ENCODE results near the gene TMEM260. TPM values are rescaled to one million over a fixed set of nuclear protein-coding genes. Genes with fewer than 3 reads are reported as not detected.
"Not testable (repeated sequence)": the region's sequence is repeated elsewhere in the genome, so short reads cannot be mapped to it uniquely, and the experiment has no call there.

TMEM260 gene
- polyA plus RNA-seq, 1 donor from 2014 or later: 16.9 TPM

GRCh38 chr14:56581041-56581727, 1.6 kb downstream of the TMEM260 start:
- Mint-ChIP-seq H3K27me3 (peaks cover 2% of the 10 kb centered on the region), H3K27ac (peak overlapping the region in 2 of 3 donors; percentile 5 to 98), H3K4me1 (peaks cover 23 to 32% (median 29%) of the 10 kb centered on the region in 3 donors)

GRCh38 chr14:56585461-56586084, 6.0 kb downstream of the TMEM260 start:
- peaks cover 18 to 27% (median 25%) of the 10 kb centered on the region in 3 donors for H3K4me1 Mint-ChIP-seq
- no peak overlapping the region for H3K27ac Mint-ChIP-seq
- no peaks in the 10 kb centered on the region for H3K36me3 Mint-ChIP-seq
- no peak overlapping the region for H3K4me3 Mint-ChIP-seq
- H3K9me3 Mint-ChIP-seq: no peaks in the 10 kb centered on the region
- H3K27me3 Mint-ChIP-seq: peaks cover 1% of the 10 kb centered on the region

More at GRCh38 chr14:56581041-56581727, 1.6 kb downstream of the TMEM260 start:
- Mint-ChIP-seq H3K4me3 (peak overlapping the region in 3 of 4 donors; percentile 91 to 97 (median 96)), H3K9me3 (no peaks in the 10 kb centered on the region), H3K36me3 (no peaks in the 10 kb centered on the region)

DNA sequence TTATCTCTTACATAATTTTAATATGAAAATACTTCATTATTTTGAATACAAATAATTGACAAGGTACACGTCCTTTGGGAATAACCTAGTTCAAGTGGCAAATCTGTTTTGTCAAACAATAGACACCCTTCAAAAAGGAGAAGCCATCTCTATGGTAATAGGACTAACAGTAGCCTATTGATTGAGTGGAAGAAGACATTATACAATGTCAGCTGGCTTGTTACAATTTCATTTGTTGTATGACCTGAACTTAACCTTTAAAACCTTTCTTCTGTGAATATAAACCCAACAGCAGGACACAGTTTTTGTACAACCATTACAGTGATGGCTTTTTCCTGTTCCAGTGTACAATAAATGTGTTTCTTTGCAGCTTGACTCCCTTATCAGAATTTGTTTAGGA, 8.1 kb downstream of the TMEM260 start:
- Mint-ChIP-seq H3K4me3 (no peak overlapping the region), H3K9me3 (no peaks in the 10 kb centered on the region), H3K4me1 (peaks cover 7 to 12% (median 11%) of the 10 kb centered on the region in 3 donors), H3K27ac (no peak overlapping the region), H3K27me3 (no peaks in the 10 kb centered on the region), H3K36me3 (no peaks in the 10 kb centered on the region)

DNA sequence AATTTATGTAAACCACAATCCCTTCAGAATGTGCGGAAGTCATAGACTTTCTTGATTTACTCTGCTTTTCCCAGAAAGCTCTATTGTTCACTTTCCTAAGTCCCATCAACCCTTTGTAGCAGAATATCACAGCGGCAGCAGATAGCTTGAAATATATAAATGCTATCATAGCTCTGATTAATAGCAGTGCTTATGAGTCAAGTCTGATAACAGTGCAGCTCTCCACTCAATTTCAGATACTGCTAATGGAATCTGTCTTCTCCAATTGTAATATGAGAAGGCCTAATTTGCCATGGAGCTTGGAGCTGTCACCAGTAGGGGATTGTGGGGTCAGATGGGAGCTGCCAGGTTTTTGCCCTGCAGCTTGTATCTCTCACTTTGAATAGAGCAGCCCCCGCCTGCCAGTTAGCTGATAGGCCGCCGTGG, 10.9 kb downstream of the TMEM260 start:
- H3K27me3 Mint-ChIP-seq: no peaks in the 10 kb centered on the region
- no peaks in the 10 kb centered on the region for H3K36me3 Mint-ChIP-seq
- H3K27ac Mint-ChIP-seq: no peak overlapping the region

DNA sequence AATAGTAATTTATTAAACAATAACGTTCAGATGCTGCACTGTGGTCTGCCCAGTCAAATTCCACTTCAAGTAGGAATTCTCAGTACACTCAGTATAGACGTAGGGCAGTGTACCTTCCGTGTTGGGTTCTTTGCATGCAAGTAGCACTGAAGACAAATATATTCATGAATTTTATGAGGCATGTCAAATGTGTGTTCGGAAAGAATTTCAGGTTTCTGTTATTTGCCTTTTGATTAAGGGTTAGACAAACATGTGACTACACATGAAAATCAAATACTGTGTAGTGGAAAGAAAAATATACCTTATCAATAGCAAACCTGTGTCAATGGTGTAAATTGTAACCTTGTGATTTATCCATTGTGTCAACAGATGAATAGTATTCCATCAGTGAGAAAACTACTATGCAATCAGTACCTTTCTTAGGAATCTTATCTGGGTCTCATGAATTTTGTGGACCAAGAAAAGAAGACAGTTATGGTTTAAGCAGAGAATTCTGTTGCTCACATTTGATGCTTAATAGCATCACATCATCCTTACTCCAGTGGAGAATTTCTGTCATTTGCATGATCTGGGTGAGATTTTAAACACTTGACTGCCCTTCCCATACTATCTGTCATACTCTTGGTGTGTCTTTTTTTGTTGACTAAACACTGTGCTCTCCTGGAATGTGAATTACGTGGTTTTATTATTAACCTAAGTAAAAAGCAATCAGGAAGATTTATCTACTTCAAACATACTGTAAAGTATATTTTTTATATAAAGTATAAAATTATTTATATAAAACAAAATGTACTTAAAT, 13.3 kb downstream of the TMEM260 start:
- Mint-ChIP-seq H3K36me3 (peaks cover 3% of the 10 kb centered on the region), H3K27me3 (no peaks in the 10 kb centered on the region), H3K9me3 (peaks cover 0 to 3% (median 0%) of the 10 kb centered on the region in 3 donors), H3K4me1 (peaks cover 0 to 2% (median 0%) of the 10 kb centered on the region in 3 donors), H3K27ac (peak overlapping the region in 1 of 3 donors; percentile 19), H3K4me3 (no peak overlapping the region)

More for the DNA sequence above, 10.9 kb downstream of the TMEM260 start:
- no peaks in the 10 kb centered on the region for H3K9me3 Mint-ChIP-seq
- peaks cover 0 to 2% (median 2%) of the 10 kb centered on the region in 3 donors for H3K4me1 Mint-ChIP-seq
- no peak overlapping the region for H3K4me3 Mint-ChIP-seq

GRCh38 chr14:56594428-56594827, 14.8 kb downstream of the TMEM260 start:
- H3K36me3 Mint-ChIP-seq: peaks cover 10% of the 10 kb centered on the region

DNA sequence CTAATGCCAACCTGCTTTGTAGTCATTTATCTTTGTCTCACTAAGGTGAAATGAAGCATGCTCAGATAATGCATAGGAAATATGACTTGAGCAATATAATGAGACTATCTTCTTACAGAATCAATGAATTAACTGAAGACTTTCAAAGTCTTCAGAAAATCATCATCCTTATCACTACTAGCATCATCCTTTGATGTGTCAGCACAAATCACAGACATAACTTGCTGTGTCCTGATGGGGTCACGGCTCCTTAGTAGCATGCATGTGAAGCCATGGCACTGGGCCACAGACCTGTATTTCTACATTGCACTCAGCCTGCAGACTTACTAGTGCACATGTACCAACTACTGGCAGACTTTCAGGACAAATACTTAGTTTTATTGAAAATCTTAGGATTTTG, 18.9 kb downstream of the TMEM260 start:
- no peak overlapping the region for H3K27ac Mint-ChIP-seq
- H3K4me3 Mint-ChIP-seq: no peak overlapping the region
- no peaks in the 10 kb centered on the region for H3K4me1 Mint-ChIP-seq
- no peaks in the 10 kb centered on the region for H3K27me3 Mint-ChIP-seq
- H3K9me3 Mint-ChIP-seq: peaks cover 0 to 3% (median 0%) of the 10 kb centered on the region in 3 donors
- peaks cover 12% of the 10 kb centered on the region for H3K36me3 Mint-ChIP-seq

More at GRCh38 chr14:56594428-56594827, 14.8 kb downstream of the TMEM260 start:
- Mint-ChIP-seq H3K4me1 (peaks cover 0 to 2% (median 0%) of the 10 kb centered on the region in 3 donors), H3K9me3 (peaks cover 0 to 3% (median 0%) of the 10 kb centered on the region in 3 donors), H3K27ac (no peak overlapping the region), H3K27me3 (no peaks in the 10 kb centered on the region), H3K4me3 (no peak overlapping the region)

DNA sequence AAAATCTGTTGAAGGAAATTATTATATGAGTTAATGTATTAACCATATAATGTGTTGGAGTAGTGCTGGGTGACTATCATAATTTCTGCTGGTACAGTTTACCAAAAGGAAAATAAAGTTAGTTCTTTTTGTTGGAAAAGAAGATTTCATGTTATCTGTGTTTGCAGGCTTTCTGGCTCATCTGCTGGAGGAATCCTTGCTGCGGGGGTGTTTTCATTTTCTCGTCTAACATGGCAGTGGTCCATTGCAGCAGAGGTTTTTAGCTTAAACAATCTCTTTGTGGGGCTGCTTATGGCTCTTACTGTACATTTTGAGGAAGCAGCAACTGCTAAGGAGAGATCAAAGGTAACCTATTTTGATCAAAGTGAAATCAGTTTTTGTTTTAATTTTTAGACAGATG, 24.1 kb downstream of the TMEM260 start:
- no peak overlapping the region for H3K4me3 Mint-ChIP-seq

GRCh38 chr14:56608689-56609088, 29.1 kb downstream of the TMEM260 start:
- Mint-ChIP-seq H3K4me3 (no peak overlapping the region), H3K27me3 (no peaks in the 10 kb centered on the region), H3K9me3 (peaks cover 0 to 6% (median 5%) of the 10 kb centered on the region in 3 donors), H3K36me3 (peaks cover 10% of the 10 kb centered on the region), H3K4me1 (no peaks in the 10 kb centered on the region), H3K27ac (no peak overlapping the region)

More for the DNA sequence above, 24.1 kb downstream of the TMEM260 start:
- H3K4me1 Mint-ChIP-seq: no peaks in the 10 kb centered on the region
- peak overlapping the region in 1 of 3 donors; percentile 19 for H3K27ac Mint-ChIP-seq
- H3K36me3 Mint-ChIP-seq: peaks cover 5% of the 10 kb centered on the region
- H3K27me3 Mint-ChIP-seq: no peaks in the 10 kb centered on the region
- no peaks in the 10 kb centered on the region for H3K9me3 Mint-ChIP-seq

DNA sequence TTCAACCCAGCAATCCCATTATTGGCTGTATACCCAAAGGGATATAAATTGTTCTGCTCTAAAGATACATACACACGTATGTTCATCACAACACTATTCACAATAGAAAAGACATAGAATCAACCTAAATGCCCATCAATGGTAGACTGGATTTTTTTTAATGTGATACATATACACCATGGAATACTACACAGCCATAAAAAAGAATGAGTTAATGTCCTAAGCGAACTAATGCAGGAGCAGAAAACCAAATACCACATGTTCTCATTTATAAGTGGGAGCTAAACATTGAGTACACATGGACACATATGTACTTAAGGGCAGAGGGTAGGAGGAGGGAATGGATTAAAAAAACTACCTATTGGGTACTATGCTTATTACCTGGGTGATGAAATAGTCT, 32.1 kb downstream of the TMEM260 start:
- H3K4me1 Mint-ChIP-seq, H3K4me3 Mint-ChIP-seq, H3K27me3 Mint-ChIP-seq, H3K27ac Mint-ChIP-seq, H3K9me3 Mint-ChIP-seq: not testable (repeated sequence)
- peaks cover 17% of the 10 kb centered on the region for H3K36me3 Mint-ChIP-seq

DNA sequence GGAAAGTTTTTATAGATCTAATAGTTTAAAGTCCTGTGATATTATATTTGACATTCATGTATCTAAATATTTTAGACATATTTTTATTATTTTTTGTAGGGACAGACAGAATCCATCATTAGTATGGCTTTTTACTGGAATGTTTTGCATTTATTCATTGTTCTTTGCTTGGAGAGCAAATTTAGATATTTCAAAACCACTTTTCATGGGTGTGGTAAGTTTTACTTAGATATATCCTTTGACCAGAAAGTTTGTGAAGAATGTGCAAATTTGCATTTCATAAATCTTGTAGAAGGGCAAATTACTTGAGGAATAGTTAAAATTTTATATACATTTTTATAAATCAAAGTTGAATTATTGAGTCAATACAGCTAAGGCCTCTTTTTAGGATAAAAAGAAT, 37.5 kb downstream of the TMEM260 start:
- no peaks in the 10 kb centered on the region for H3K9me3 Mint-ChIP-seq
- no peaks in the 10 kb centered on the region for H3K27me3 Mint-ChIP-seq
- H3K4me3 Mint-ChIP-seq: no peak overlapping the region
- H3K4me1 Mint-ChIP-seq: no peaks in the 10 kb centered on the region
- H3K36me3 Mint-ChIP-seq: peaks cover 15% of the 10 kb centered on the region
- no peak overlapping the region for H3K27ac Mint-ChIP-seq

DNA sequence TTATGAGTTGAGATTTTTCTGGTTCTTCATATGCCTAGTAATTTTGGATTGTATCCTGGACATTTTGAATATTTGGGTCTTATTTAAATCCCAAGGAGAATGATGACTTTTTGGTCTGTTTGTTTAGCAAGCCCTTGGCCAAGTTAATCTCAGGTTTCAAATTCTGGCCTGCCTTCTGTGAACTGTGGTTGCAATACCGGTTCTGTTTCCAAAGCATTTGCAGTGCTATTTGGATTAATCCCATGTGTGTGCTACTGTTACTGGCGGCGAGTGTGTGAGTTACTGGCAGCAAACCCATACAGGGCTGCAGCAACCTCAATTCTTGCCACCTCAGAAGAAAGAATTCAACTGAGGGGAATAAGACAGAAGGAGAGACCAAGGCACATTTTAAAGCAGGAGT, 51.1 kb downstream of the TMEM260 start:
- no peaks in the 10 kb centered on the region for H3K4me1 Mint-ChIP-seq
- peaks cover 33% of the 10 kb centered on the region for H3K36me3 Mint-ChIP-seq
- no peak overlapping the region for H3K4me3 Mint-ChIP-seq
- no peaks in the 10 kb centered on the region for H3K27me3 Mint-ChIP-seq
- peaks cover 3 to 19% (median 3%) of the 10 kb centered on the region in 3 donors for H3K9me3 Mint-ChIP-seq
- peak overlapping the region in 1 of 3 donors; percentile 75 for H3K27ac Mint-ChIP-seq

- H3K27me3 Mint-ChIP-seq: no peaks in the 10 kb centered on the region
- H3K27ac Mint-ChIP-seq: no peak overlapping the region
- H3K4me1 Mint-ChIP-seq: no peaks in the 10 kb centered on the region
- no peak overlapping the region for H3K4me3 Mint-ChIP-seq
- peaks cover 3 to 19% (median 3%) of the 10 kb centered on the region in 3 donors for H3K9me3 Mint-ChIP-seq
- peaks cover 37% of the 10 kb centered on the region for H3K36me3 Mint-ChIP-seq
Observed at GRCh38 chr14:56632195-56632594, 52.6 kb downstream of the TMEM260 start.

GRCh38 chr14:56633544-56633943, 53.9 kb downstream of the TMEM260 start:
- H3K4me1 Mint-ChIP-seq: no peaks in the 10 kb centered on the region
- H3K27ac Mint-ChIP-seq: no peak overlapping the region
- H3K27me3 Mint-ChIP-seq: no peaks in the 10 kb centered on the region
- H3K4me3 Mint-ChIP-seq: no peak overlapping the region
- H3K9me3 Mint-ChIP-seq: peaks cover 0 to 11% (median 3%) of the 10 kb centered on the region in 3 donors
- H3K36me3 Mint-ChIP-seq: peaks cover 37% of the 10 kb centered on the region

DNA sequence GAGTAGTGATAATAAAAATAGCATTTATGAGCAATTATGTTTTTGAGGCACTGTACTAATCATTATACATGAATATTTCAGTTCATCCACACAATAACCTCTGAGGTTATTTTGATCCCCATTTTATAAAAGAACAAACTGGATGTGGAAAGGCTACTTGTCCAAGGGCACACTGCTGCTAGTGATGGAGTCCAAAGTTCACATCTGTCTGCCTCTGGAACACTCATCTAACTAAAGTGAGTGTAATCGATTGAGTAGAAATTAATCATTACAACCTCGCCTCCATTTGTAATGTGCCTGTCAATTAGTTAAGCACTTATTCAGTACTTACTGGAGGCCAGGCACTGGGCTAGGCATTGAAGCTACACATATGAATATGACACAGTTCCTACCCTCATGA, 55.4 kb downstream of the TMEM260 start:
- H3K4me1 Mint-ChIP-seq: no peaks in the 10 kb centered on the region
- H3K36me3 Mint-ChIP-seq: peaks cover 38% of the 10 kb centered on the region

More for the DNA sequence above, 55.4 kb downstream of the TMEM260 start:
- Mint-ChIP-seq H3K4me3 (no peak overlapping the region), H3K27ac (no peak overlapping the region), H3K27me3 (no peaks in the 10 kb centered on the region), H3K9me3 (peaks cover 0 to 9% (median 3%) of the 10 kb centered on the region in 3 donors)

Data from IgD-negative memory B cell (primary cell).